ENCODE data around the gene EGLN1.

Gene EGLN1

DNA sequence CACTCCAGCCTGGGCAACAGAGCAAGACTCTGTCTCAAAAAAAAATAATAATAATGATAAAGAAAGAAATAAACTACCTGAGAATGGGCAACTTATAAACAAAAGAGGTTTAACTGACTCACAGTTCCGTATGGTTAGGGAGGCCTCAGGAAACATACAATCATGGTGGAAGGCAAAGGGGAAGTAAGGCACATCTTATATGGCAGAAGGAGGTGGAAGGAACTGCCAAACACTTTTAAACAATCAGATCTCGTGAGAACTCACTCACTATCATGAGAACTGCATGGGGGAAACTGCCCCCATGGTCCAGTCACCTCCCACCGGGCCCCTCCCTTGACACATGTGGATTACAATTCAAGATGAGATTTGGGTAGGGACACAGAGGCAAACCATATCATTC lies 6.3 kb upstream of the EGLN1 start:
- no peak for DNase-seq (ENCODE audit: low read depth)
- no peak overlapping the region for H3K4me3 ChIP-seq (ENCODE audit: low read depth, low read length)

DNA sequence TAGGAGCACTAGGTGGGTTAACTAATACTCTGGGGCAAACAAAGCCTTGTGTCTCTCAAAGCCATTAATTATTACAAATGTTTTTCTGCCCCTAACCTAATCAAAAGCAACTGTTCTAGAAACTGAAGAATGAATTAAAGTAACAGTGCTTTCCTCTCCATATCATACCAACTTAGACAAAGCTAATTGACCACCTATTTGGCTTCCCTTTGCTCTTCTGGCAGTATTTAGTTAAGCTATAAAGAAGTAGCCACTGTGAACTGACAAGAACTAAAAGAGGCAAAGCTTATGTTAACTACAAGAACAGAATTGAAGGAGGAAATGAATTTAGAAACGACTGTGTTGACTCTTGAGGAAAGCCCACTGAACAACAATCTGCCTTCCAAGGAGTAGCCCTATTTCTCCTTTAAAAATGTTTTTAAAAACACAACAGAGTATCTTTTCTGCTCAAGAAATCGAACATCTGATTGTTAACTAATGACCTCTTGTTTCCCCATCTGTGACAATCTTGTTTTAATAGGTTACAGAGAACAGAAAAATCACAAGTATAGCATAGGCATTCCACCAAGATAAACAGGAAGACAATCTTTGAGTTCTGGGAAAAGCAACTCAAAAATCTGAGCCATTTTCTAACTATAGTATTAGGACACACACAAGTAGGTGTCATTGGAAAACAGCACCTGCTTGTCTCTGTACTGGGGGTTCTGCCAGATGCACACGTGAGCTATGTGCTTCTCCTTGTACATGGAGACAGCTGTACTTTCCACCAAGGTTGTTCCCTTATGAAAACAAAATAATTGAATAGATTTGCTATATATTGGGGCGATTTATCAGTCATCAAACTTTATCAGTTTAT lies 3.1 kb upstream of the EGLN1 start:
- no peak overlapping the region for H3K4me3 ChIP-seq (ENCODE audit: low read depth, low read length)
- TF ChIP-seq, protein P1, sequence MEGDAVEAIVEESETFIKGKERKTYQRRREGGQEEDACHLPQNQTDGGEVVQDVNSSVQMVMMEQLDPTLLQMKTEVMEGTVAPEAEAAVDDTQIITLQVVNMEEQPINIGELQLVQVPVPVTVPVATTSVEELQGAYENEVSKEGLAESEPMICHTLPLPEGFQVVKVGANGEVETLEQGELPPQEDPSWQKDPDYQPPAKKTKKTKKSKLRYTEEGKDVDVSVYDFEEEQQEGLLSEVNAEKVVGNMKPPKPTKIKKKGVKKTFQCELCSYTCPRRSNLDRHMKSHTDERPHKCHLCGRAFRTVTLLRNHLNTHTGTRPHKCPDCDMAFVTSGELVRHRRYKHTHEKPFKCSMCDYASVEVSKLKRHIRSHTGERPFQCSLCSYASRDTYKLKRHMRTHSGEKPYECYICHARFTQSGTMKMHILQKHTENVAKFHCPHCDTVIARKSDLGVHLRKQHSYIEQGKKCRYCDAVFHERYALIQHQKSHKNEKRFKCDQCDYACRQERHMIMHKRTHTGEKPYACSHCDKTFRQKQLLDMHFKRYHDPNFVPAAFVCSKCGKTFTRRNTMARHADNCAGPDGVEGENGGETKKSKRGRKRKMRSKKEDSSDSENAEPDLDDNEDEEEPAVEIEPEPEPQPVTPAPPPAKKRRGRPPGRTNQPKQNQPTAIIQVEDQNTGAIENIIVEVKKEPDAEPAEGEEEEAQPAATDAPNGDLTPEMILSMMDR (conservative IDR thresholded peaks at IDR 0.05; ENCODE audit: low read depth, low read length) = no peak
- DNase-seq (ENCODE audit: low read depth) = peak; percentile 19

More for the DNA sequence above, 6.3 kb upstream of the EGLN1 start:
- TF ChIP-seq, protein P1 (conservative IDR thresholded peaks at IDR 0.05; ENCODE audit: low read depth, low read length) = no peak

DNA sequence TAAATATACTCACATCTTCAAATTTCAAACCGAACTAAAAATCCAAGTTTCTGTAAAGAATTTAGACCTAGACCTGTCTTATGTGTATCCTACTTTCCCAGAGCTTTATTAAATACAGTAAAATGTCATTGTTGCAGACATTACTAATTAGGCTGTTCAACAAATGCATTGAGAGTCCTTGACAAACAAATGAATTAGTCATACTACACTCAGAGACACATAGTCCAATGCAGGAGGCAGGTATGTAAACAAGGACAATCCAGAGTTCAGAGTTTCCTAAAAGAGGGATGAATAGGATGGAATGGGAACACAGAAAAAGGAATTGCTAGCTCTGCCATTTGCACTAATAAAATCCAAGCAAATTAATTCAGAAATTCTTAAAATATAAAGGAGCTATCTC lies 1.6 kb upstream of the EGLN1 start:
- no peak overlapping the region for H3K4me3 ChIP-seq (ENCODE audit: low read depth, low read length)
- TF ChIP-seq, protein P1 (conservative IDR thresholded peaks at IDR 0.05; ENCODE audit: low read depth, low read length) = no peak
- no peak for DNase-seq (ENCODE audit: low read depth)

DNA sequence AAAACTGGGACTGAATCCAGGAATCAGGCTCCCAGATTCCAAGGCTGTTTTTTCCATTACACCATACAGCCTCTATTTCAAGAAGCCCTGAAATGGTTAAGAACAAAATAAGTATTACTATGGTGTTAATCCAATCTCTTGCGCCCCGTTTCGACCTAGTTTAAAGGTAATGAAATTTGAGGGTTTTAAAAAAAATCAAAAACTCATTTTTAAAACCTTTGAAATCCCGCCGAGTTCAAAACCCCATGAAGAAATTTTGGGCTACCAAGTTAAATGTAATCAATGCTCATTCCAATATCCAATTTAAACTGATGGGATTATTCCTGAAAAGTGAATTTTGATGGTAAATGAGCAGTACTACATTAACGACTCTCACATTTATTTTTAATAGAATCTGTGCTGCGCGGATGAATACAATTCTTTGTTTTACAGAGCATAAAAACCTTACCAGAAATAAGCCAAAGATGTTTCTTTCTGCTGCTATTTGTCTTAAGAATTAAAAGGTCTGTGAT lies 767 bp upstream of the EGLN1 start:
- no peak for DNase-seq (ENCODE audit: low read depth)
- H3K4me3 ChIP-seq (ENCODE audit: low read depth, low read length) = peak overlapping the region; percentile 86
- TF ChIP-seq, protein P1 (conservative IDR thresholded peaks at IDR 0.05; ENCODE audit: low read depth, low read length) = no peak

DNA sequence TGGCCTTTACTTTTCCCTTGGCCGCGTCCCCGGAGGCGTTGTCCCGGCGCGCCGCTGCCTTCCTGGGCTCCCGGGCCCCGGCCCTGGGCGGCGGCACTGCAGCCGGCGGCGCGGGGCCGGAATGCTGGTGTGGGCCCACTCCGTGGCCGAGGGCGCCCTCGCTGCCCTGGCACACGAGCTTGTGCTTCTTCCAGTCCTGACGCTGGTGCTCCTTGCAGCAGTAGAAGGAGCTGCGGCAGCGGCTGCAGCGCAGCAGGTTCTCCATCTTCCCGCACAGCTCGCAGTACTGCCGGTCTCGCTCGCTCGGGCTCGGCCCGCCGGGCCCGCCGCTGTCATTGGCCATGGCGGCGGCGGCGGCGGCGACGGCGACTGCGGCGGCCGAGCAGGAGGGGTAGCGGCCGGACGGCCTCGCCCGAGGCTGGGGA lies 529 bp downstream of the EGLN1 start:
- H3K4me3 ChIP-seq (ENCODE audit: low read depth, low read length) = peak overlapping the region; percentile 86
- TF ChIP-seq, protein P1 (conservative IDR thresholded peaks at IDR 0.05; ENCODE audit: low read depth, low read length) = no peak
- DNase-seq (ENCODE audit: low read depth) = peak; percentile 54

DNA sequence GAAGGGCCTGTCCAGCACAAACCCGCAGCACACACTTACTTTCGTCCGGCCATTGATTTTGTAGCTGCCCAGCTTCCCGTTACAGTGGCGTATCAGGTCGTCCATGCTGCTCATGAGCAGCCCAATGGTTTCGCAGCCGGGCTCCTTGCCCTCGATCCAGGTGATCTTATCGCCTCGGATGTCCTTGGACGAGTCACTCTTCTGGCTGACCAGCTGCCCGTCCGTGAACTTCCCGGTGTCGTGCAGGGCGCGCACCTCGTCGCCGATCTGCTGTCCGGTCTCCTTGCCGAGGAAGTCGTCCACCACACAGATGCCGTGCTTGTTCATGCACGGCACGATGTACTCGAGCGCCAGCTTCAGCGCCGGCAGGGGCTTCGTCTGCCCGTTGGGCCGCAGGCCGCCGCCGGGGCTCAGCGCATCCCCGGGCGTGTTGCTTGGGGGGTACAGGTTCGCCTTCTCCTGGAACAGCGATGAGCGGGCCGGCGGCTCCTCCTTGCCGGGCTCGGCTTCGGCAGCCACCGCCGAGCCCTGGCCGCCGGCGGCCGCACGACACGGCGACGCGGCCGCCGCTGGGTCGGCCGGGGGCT lies 1.0 kb downstream of the EGLN1 start:
- DNase-seq (ENCODE audit: low read depth) = peak; percentile 63
- H3K4me3 ChIP-seq (ENCODE audit: low read depth, low read length) = peak overlapping the region; percentile 86
- TF ChIP-seq, protein P1 (conservative IDR thresholded peaks at IDR 0.05; ENCODE audit: low read depth, low read length) = no peak

Data from choroid plexus epithelial cell (primary cell).